ENCODE measurements around the gene MRPL51. TPM values are rescaled to one million over a fixed set of nuclear protein-coding genes. Genes with fewer than 3 reads are reported as not detected.
"Not testable (repeated sequence)": the region's sequence is repeated elsewhere in the genome, so short reads cannot be mapped to it uniquely, and the experiment has no call there.

The MRPL51 gene
- polyA plus RNA-seq, 1 experiment, result 53.4 TPM

DNA sequence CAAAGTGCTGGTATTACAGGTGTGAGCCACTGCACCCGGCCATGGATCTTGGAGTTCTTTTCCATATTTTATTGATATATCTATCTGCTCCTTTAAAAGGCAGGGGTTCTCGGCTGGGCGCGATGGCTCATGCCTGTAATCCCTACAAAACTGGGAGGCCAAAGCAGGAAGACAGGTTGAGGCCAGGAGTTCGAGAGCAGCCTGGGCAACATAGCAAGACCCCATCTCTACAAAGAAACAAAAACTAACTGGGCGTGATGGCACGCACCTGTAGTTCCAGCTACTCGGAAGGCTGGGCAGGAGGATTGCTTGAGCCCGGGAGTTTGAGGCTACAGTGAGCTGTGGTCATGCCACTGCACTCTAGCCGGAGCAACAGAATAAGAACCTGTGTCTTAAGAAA is 29.1 kb upstream of the MRPL51 start:
- Histone ChIP-seq H3K4me3 (ENCODE audit: low read depth, low read length) (no peak overlapping the region), H3K27me3 (ENCODE audit: control insufficient read depth, insufficient read depth, low read length) (no peaks in the 10 kb centered on the region), H3K36me3 (ENCODE audit: control insufficient read depth, insufficient read depth, low read length) (peaks cover 43% of the 10 kb centered on the region)
- TF ChIP-seq, protein P1, sequence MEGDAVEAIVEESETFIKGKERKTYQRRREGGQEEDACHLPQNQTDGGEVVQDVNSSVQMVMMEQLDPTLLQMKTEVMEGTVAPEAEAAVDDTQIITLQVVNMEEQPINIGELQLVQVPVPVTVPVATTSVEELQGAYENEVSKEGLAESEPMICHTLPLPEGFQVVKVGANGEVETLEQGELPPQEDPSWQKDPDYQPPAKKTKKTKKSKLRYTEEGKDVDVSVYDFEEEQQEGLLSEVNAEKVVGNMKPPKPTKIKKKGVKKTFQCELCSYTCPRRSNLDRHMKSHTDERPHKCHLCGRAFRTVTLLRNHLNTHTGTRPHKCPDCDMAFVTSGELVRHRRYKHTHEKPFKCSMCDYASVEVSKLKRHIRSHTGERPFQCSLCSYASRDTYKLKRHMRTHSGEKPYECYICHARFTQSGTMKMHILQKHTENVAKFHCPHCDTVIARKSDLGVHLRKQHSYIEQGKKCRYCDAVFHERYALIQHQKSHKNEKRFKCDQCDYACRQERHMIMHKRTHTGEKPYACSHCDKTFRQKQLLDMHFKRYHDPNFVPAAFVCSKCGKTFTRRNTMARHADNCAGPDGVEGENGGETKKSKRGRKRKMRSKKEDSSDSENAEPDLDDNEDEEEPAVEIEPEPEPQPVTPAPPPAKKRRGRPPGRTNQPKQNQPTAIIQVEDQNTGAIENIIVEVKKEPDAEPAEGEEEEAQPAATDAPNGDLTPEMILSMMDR (IDR thresholded peaks at IDR 0.05; ENCODE audit: insufficient read depth, low read depth, low read length), result no peak
- ChIA-PET POLR2A (no interaction called here), CTCF (no interaction called here)
- no peak for DNase-seq (ENCODE audit: low read depth)

DNA sequence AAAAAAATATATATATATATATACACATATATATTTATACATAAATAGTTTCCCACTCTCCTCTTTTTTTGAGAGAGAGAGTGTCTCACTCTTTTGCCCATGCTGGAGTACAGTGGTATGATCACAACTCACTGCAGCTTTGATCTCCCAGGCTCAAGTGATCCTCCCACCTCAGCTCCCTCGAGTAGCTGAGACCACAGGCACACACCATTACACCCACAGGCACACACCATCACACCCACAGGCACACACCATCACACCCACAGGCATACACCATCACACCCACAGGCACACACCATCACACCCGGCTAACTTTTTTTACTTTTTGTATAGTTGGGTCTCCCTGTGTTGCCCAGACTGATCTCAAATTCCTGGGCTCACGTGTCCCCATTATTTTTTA is 27.1 kb upstream of the MRPL51 start:
- ChIA-PET CTCF (no interaction called here), POLR2A (no interaction called here)
- no peak for DNase-seq (ENCODE audit: low read depth)
- H3K36me3 ChIP-seq (ENCODE audit: control insufficient read depth, insufficient read depth, low read length), result peaks cover 30% of the 10 kb centered on the region
- TF ChIP-seq, protein P1 (IDR thresholded peaks at IDR 0.05; ENCODE audit: insufficient read depth, low read depth, low read length), result no peak
- H3K4me3 ChIP-seq (ENCODE audit: low read depth, low read length), result no peak overlapping the region
- H3K27me3 ChIP-seq (ENCODE audit: control insufficient read depth, insufficient read depth, low read length), result no peaks in the 10 kb centered on the region

DNA sequence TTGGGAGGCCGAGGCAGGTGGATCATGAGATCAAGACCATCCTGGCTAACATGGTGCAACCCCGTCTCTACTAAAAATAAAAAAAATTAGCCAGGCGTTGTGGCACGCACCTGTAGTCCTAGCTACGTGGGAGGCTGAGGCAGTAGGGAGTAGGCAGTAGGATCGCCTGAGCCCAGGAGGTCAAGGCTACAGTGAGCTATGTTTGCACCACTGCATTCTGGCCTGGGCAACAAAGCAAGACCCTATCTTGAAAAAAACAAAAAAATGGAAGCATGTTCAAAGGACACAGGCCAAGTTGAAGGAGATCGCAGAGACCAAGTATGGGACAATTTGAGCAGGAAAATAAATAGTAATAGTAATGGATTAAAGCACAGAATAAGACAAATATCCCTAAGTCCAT is 15.0 kb upstream of the MRPL51 start:
- H3K36me3 ChIP-seq (ENCODE audit: control insufficient read depth, insufficient read depth, low read length), result peaks cover 7% of the 10 kb centered on the region
- no peaks in the 10 kb centered on the region for H3K27me3 ChIP-seq (ENCODE audit: control insufficient read depth, insufficient read depth, low read length)
- POLR2A ChIA-PET, result no interaction called here
- CTCF ChIA-PET, result no interaction called here
- no peak for DNase-seq (ENCODE audit: low read depth)
- H3K4me3 ChIP-seq (ENCODE audit: low read depth, low read length), result no peak overlapping the region
- TF ChIP-seq, protein P1 (IDR thresholded peaks at IDR 0.05; ENCODE audit: insufficient read depth, low read depth, low read length), result no peak

DNA sequence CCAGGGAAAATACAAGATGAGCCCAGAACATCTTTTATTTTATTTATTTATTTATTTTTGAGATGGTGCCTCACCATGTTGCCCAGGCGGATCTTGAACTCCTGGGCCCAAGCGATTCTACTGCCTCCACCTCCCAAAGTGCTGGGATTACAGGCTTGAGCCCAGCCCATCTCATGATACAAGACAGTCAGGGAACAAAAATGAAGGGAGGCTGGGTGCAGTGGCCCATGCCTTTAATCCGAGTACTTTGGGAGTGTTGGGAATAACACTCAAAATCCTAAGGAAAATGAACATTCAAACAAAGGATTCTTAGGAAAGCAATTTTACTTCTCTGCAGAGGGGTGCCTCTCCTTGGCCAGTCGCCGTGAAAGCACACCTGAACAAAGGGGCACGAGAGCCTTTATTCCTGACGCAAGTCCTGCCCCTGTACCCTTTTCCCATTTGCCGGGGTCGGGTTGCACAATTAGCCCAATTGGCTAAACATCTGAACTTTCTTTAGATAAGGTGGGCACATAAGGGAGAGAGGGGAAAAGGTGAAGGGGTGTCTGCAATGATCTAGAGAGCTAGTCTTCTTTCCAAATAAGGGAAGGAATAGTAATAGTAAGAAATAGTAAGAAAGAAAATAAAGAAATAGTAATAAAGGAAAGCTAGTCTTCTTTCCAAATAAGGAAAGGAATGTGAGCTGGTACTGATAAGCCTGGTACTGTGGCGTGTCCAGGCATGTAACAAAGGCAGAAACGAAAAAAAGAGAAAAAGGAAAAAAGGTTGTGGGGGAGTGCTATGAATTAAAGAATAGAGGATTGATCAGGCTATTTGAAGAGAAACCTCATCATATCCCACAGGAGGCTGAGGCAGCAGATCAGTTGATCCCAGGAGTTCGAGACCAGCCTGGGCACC is 14.3 kb upstream of the MRPL51 start:
- no peak for DNase-seq (ENCODE audit: low read depth)
- ChIA-PET POLR2A (no interaction called here), CTCF (interaction anchor here (0.6 kb wide), 1 partner anchor 317 kb away, joined by 3 read pairs; no protein-coding TSS in a partner anchor)
- Histone ChIP-seq H3K4me3 (ENCODE audit: low read depth, low read length) (no peak overlapping the region), H3K27me3 (ENCODE audit: control insufficient read depth, insufficient read depth, low read length) (no peaks in the 10 kb centered on the region), H3K36me3 (ENCODE audit: control insufficient read depth, insufficient read depth, low read length) (peaks cover 5% of the 10 kb centered on the region)
- TF ChIP-seq, protein P1 (IDR thresholded peaks at IDR 0.05; ENCODE audit: insufficient read depth, low read depth, low read length), result no peak

DNA sequence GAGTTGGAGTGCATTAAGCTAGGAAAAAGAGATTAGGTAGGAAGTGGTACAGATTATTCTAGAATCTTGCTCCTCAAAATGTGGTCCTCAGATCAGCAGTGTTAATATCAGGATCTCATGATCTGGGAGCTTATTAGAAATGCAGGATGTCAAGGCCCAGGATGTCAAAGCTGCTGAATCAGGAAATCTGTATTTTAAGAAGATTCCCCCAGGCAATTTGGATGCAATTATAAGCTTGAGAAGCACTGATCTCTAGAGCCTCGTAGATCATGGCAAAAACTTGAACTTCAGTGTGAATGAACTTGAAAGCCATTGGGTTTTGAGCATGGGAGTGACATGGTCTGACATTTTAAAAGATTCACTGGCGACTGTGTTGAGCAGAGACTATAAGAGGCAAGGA is 7.4 kb upstream of the MRPL51 start:
- Histone ChIP-seq H3K4me3 (ENCODE audit: low read depth, low read length) (no peak overlapping the region), H3K36me3 (ENCODE audit: control insufficient read depth, insufficient read depth, low read length) (no peaks in the 10 kb centered on the region; the same call in 1 of the 2 replicates), H3K27me3 (ENCODE audit: control insufficient read depth, insufficient read depth, low read length) (no peaks in the 10 kb centered on the region)
- ChIA-PET CTCF (interaction anchor here (0.6 to 0.8 kb wide), 2 partner anchors 39 to 76 kb away, joined by 3 to 5 read pairs; no protein-coding TSS in a partner anchor), POLR2A (no interaction called here)
- DNase-seq (ENCODE audit: low read depth), result no peak
- TF ChIP-seq, protein P1 (IDR thresholded peaks at IDR 0.05; ENCODE audit: insufficient read depth, low read depth, low read length), result no peak

DNA sequence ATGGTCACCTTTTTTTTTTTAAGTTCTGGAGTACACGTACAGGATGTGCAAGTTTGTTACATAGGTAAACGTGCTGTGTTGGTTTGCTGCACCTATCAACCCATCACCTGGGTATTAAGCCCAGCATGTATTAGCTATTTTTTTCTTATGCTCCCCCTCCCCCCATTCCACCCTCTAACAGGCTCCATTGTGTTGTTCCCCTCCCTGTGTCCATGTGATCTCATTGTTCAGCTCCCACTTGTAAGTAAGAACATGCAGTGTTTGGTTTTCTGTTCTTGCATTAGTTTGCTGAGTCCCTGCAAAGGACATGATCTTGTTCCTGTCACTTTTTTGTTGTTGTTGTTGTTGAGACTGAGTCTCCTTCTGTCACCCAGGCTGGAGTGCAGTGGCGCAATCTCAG is 4.2 kb upstream of the MRPL51 start:
- CTCF ChIA-PET, result interaction anchor here (1.6 kb wide), 1 partner anchor 32 kb away, joined by 6 read pairs; no protein-coding TSS in a partner anchor
- H3K4me3 ChIP-seq (ENCODE audit: low read depth, low read length); H3K36me3 ChIP-seq (ENCODE audit: control insufficient read depth, insufficient read depth, low read length); POLR2A ChIA-PET; DNase-seq (ENCODE audit: low read depth); H3K27me3 ChIP-seq (ENCODE audit: control insufficient read depth, insufficient read depth, low read length): not testable (repeated sequence)
